Tibial artery (tissue), 4 donors: ENCODE measurements around the gene OSBPL7.

Source experiments
- DNase-seq, 2 donors: peaks; one replicate each; pipeline ENCODE4 v3.0.0-alpha.2; 2019
- H3K27ac ChIP-seq, 2 donors: fragments of 200-600 bp; sonication (generic) in 1 of 2; 1 replicate in 1 of 2; 2 replicates in 1 of 2; pipeline ENCODE4 v1.5.1; 2018 to 2019; ENCODE audit warnings: mild to moderate bottlenecking in 1 of 2
- H3K27me3 ChIP-seq, 2 donors: fragments of 200-600 bp; sonication (generic) in 1 of 2; one replicate each; pipeline versions ENCODE4 v1.5.1 to v1.6.0; 2016 to 2019
- H3K36me3 ChIP-seq, 3 donors: fragments of 200-600 bp; sonication (generic) in 2 of 3; one replicate each; pipeline ENCODE4 v1.5.1; 2016 to 2019; ENCODE audit warnings: mild to moderate bottlenecking in 2 of 3
- H3K4me1 ChIP-seq, 4 donors: fragments of 200-600 bp; sonication (generic) in 2 of 4; 1 replicate in 3 of 4; 2 replicates in 1 of 4; pipeline ENCODE4 v1.5.1; 2016 to 2019
- H3K4me3 ChIP-seq, 2 donors: fragments of 200-600 bp; sonication (generic) in 1 of 2; 1 replicate in 1 of 2; 2 replicates in 1 of 2; pipeline ENCODE4 v1.5.1; 2018 to 2019; ENCODE audit warnings: mild to moderate bottlenecking in 2 of 2
- H3K9me3 ChIP-seq, 3 donors: fragments of 200-600 bp; sonication (generic) in 1 of 3; one replicate each; pipeline ENCODE4 v1.5.1; 2016 to 2019
- intact Hi-C: fragments of 100-400 bp; cut with DNase I; formaldehyde crosslinking; loops from one replicate; pipeline ENCODE4 v1.15.0; 2023; ENCODE audit warnings: low total_unique reads
- TF ChIP-seq, protein P1 (sequence below), 2 experiments: fragments of 200-600 bp in 1 of 2; fragments of 450-650 bp in 1 of 2; IDR thresholded peaks; one replicate each; pipeline ENCODE4 v1.5.1; 2017 to 2019; ENCODE audit warnings: antibody characterized with exemption in 2 of 2, mild to moderate bottlenecking in 1 of 2, moderate library complexity in 1 of 2

Gene OSBPL7

DNA sequence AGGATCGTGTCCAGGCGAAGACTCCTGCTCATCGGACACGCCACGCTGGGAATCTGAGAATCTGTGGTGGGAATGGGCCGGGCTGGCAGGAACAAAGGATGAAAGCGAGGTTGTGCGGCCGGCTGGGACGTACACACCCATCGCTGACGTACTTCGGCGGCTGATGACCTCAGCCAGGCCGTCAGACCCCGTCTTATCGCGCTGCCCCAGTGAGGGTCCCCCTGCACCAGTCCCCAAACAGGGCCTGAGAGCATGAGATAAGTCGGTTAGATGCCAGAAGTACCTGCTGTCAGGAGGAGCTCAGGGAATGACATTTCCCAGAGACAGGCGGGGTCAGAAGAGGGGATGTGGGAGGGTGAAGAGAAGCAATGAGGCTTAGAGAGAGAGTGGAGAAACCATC, 45.3 kb upstream of the OSBPL7 start:
- Histone ChIP-seq H3K27me3 (peaks cover 0 to 68% of the 10 kb centered on the region in 2 donors), H3K9me3 (no peaks in the 10 kb centered on the region), H3K27ac (no peak overlapping the region), H3K4me3 (no peak overlapping the region), H3K36me3 (no peaks in the 10 kb centered on the region), H3K4me1 (peaks cover 0 to 7% (median 3%) of the 10 kb centered on the region in 4 donors)
- TF ChIP-seq, protein P1, sequence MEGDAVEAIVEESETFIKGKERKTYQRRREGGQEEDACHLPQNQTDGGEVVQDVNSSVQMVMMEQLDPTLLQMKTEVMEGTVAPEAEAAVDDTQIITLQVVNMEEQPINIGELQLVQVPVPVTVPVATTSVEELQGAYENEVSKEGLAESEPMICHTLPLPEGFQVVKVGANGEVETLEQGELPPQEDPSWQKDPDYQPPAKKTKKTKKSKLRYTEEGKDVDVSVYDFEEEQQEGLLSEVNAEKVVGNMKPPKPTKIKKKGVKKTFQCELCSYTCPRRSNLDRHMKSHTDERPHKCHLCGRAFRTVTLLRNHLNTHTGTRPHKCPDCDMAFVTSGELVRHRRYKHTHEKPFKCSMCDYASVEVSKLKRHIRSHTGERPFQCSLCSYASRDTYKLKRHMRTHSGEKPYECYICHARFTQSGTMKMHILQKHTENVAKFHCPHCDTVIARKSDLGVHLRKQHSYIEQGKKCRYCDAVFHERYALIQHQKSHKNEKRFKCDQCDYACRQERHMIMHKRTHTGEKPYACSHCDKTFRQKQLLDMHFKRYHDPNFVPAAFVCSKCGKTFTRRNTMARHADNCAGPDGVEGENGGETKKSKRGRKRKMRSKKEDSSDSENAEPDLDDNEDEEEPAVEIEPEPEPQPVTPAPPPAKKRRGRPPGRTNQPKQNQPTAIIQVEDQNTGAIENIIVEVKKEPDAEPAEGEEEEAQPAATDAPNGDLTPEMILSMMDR (IDR thresholded peaks at IDR 0.05) = no peak
- DNase-seq = no peak
- intact Hi-C loops = no loop called here

DNA sequence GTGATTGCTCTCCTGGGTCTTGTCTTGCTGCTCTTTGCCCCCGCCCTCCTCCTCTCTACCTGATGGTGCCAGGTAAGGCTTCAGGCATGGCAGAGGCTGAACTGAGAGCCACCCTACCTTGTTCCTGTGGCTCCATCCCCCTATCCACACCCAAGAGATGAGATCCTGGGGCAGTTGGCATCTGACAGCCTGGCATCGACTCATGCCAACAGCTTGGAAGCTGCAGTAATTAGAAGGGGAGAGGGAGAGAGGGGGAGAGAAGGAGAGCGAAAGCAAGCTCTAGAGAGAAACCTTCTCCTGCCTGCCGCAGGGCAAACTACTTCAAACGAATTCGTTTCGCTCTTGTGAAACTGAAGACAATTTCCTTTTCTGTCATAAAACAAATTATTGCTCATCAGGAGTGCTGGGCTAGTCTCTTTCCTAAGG, 43.2 kb upstream of the OSBPL7 start:
- H3K27me3 ChIP-seq = peaks cover 0 to 61% of the 10 kb centered on the region in 2 donors
- peaks cover 0 to 7% (median 3%) of the 10 kb centered on the region in 4 donors for H3K4me1 ChIP-seq
- H3K4me3 ChIP-seq = no peak overlapping the region
- no peak for DNase-seq
- no peak overlapping the region for H3K27ac ChIP-seq
- H3K36me3 ChIP-seq = no peaks in the 10 kb centered on the region
- H3K9me3 ChIP-seq = no peaks in the 10 kb centered on the region
- intact Hi-C loops = no loop called here
- TF ChIP-seq, protein P1 (IDR thresholded peaks at IDR 0.05) = no peak

DNA sequence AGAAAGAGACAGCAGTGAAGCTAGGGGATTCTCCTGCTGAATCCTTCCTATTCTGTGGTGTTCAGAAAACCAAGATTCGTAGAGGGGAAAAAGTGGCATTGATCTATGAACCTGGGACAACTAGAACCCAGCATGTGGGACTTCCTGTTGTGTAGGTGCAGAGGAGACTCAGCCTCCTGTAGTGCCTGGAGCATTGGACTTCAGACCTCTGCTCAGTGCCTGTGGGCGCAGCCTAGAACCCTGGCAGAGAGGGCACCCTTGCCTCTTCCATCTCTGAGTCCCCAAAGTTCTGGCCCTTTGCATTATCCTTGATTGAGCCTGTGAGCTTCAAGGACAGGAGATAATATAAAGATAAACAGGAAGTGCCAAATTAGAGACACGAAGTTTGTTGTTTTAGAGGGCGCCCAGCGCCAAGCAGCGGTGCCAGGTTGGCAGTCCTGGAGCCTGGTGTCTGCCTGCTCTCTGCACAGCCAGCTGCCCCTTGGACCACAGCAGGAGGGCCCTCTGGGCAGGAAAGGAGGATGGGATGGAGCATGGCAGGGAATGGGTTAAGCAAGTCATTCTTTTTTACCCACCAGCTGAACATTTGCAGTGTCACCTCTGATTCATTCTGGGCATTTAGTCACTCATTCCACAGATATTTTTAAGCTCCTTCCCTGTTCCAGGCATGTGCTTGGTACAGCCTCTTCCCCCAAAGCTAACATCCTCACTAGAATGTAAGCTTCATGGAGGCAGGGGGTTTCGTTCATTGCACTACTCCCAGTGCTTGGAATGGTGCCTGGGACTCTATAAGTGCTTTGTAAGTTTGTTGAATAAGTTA, 41.2 kb upstream of the OSBPL7 start:
- no peaks in the 10 kb centered on the region for H3K9me3 ChIP-seq
- intact Hi-C loops = no loop called here
- peaks cover 0 to 61% of the 10 kb centered on the region in 2 donors for H3K27me3 ChIP-seq
- TF ChIP-seq, protein P1 (IDR thresholded peaks at IDR 0.05) = no peak
- DNase-seq = no peak
- H3K4me1 ChIP-seq = peaks cover 0 to 7% (median 3%) of the 10 kb centered on the region in 4 donors
- no peak overlapping the region for H3K4me3 ChIP-seq
- no peaks in the 10 kb centered on the region for H3K36me3 ChIP-seq
- H3K27ac ChIP-seq = no peak overlapping the region

DNA sequence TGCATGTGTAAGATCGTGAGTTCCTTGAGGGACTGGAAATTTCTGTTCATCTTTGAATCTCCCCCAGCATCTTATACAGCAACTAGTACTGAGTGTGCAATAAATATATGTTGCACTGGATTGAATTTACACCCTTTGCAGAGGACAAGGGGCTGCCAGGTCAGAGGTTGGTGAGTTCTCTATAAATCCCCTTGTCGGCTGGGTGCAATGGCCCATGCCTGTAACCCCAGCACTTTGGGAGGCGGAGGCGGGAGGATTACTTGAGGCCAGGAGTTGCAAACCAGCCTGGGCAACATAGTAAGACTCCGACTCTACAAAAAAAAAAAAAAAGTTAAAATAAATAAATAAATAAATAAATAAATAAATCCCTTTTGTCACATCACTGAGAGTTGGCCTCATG, 38.8 kb upstream of the OSBPL7 start:
- Histone ChIP-seq H3K9me3 (no peaks in the 10 kb centered on the region), H3K4me3 (no peak overlapping the region), H3K27me3 (peaks cover 0 to 64% of the 10 kb centered on the region in 2 donors), H3K36me3 (no peaks in the 10 kb centered on the region), H3K27ac (no peak overlapping the region), H3K4me1 (peaks cover 0 to 7% (median 3%) of the 10 kb centered on the region in 4 donors)
- DNase-seq = no peak
- intact Hi-C loops = no loop called here
- TF ChIP-seq, protein P1 (IDR thresholded peaks at IDR 0.05) = no peak

DNA sequence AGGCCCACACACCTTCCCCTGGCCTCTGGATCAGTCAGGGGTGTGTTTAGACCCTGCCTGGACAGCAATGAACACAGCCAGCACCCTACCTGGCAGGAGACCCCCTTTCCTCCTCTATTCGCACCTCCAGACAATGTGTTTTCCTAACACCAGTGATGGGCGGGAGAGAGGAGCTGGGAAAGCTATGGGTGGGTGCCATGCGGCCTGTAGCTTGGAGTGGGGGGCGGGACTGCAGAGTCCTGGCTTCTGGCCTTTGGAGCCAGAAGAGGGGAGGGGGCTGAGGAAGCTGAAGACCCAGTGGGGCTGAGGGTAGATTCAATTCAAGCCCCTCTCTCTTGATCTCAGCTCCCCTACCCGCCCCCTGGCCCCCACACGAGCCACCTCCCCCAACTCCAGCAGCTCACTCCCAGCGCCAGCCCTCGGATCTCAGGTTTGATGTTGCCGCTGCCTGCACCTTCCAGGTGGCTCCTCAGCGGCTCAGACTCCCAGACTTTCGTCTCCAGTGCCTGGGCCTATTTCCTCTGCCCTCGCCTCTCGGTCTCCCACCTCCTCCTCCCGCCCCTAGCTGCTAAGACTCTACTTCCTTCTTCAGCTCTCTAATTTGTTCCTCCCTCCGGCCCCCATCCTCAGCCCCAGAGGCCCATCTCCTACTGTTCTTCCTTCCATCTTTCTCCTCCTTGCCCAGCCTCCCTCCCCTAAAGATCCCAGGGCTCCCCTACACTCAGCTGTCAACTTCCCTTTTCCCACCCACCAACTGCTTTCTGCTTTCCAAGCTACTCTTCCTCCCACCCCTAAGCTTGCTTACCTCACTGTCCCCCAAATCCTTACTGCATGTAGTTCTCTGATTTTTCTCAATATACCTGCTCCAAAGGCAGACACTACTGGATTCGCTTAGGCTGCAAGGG, 36.2 kb upstream of the OSBPL7 start:
- Histone ChIP-seq H3K27me3 (peaks cover 0 to 82% of the 10 kb centered on the region in 2 donors), H3K36me3 (no peaks in the 10 kb centered on the region), H3K27ac (no peak overlapping the region), H3K4me1 (peaks cover 0 to 3% (median under 1%) of the 10 kb centered on the region in 4 donors), H3K9me3 (no peaks in the 10 kb centered on the region), H3K4me3 (no peak overlapping the region)
- TF ChIP-seq, protein P1 (IDR thresholded peaks at IDR 0.05) = no peak
- intact Hi-C loops = no loop called here
- no peak for DNase-seq
